ENCODE data around the gene WNT8B.

WNT8B gene

DNA sequence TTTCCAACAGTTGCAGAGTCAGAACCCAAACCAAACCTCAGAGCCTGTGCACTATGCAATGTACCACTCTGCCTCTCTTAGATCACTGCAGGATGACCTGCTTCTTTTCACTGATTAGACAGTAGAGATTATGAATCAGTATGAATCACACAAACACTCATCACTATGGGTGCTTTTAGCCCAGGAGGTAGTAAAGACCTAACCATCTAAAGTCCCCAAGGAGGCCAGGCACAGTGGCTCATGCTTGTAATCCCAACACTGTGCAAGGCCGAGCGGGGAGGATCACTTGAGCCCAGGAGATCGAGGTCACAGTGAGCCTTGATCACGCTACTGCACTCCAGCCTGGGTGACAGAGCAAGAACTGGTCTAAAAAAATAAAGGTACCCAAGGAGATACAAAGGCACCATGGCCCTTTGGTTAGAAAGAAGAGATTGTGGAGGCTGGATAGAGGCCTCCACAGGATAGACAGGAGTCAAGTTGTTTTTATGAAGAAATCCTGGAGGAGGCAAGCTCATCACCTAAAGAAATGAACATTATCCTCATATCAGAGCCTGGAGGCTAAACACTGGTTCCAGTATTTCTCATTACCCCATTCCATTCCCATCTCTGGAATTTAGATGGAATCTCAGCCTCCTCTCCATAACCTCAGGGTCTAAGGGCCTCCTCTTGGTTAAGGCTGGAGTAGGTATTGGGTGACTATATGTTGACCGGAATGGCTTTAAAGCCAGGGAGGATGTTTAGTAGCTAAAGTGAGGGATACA, 44.0 kb downstream of the WNT8B start:
- Histone ChIP-seq H2AFZ (ENCODE audit: low read depth, low read length, severe bottlenecking) (no peak overlapping the region), H3K36me3 (ENCODE audit: low read length) (no peaks in the 10 kb centered on the region), H3K9ac (ENCODE audit: low read length) (no peak overlapping the region), H3K4me3 (ENCODE audit: insufficient read depth, low read length, poor library complexity, severe bottlenecking) (no peak overlapping the region), H3K4me2 (ENCODE audit: low read depth, low read length, poor library complexity, severe bottlenecking) (no peak overlapping the region), H3K79me2 (ENCODE audit: insufficient read depth, low read length) (no peaks in the 10 kb centered on the region), H3F3A (ENCODE audit: insufficient read depth) (no peaks in the 10 kb centered on the region), H3K27ac (ENCODE audit: low read depth, low read length) (no peak overlapping the region), H3K27me3 (ENCODE audit: low read length) (no peaks in the 10 kb centered on the region), H4K20me1 (ENCODE audit: low read depth, low read length) (no peaks in the 10 kb centered on the region), H3K9me2 (replicated peaks; ENCODE audit: insufficient read depth, low read length) (no peaks in the 10 kb centered on the region), H3K9me3 (ENCODE audit: insufficient read depth, low read length) (no peaks in the 10 kb centered on the region)
- TF ChIP-seq EZH2phosphoT487 (conservative IDR thresholded peaks at IDR 0.05; ENCODE audit: low read length), result no peak
- TF ChIP-seq, protein P1, sequence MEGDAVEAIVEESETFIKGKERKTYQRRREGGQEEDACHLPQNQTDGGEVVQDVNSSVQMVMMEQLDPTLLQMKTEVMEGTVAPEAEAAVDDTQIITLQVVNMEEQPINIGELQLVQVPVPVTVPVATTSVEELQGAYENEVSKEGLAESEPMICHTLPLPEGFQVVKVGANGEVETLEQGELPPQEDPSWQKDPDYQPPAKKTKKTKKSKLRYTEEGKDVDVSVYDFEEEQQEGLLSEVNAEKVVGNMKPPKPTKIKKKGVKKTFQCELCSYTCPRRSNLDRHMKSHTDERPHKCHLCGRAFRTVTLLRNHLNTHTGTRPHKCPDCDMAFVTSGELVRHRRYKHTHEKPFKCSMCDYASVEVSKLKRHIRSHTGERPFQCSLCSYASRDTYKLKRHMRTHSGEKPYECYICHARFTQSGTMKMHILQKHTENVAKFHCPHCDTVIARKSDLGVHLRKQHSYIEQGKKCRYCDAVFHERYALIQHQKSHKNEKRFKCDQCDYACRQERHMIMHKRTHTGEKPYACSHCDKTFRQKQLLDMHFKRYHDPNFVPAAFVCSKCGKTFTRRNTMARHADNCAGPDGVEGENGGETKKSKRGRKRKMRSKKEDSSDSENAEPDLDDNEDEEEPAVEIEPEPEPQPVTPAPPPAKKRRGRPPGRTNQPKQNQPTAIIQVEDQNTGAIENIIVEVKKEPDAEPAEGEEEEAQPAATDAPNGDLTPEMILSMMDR (IDR thresholded peaks at IDR 0.05; ENCODE audit: insufficient read depth, low read length, poor library complexity, severe bottlenecking), result no peak

DNA sequence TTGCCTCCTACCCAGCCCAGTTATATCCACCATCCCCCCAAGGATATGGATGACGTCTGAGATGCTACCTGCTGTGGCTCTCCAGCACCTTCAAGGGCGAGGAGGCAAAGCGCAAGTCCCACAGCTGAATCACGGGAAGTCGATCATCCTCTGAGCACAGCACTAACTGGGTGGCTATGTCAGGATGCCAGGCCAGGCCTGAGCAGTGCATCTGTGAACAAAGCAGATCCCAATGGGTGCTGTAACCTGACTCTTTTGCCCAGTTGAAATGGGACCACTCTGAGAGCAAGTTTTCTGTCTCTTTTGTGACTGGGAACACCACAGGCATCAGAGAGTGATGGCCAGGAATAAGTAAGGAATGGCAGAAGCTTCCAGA, 44.5 kb downstream of the WNT8B start:
- Histone ChIP-seq H3K9ac (ENCODE audit: low read length) (no peak overlapping the region), H3K27me3 (ENCODE audit: low read length) (no peaks in the 10 kb centered on the region), H3F3A (ENCODE audit: insufficient read depth) (no peaks in the 10 kb centered on the region), H2AFZ (ENCODE audit: low read depth, low read length, severe bottlenecking) (no peak overlapping the region), H3K4me2 (ENCODE audit: low read depth, low read length, poor library complexity, severe bottlenecking) (no peak overlapping the region), H3K27ac (ENCODE audit: low read depth, low read length) (no peak overlapping the region), H3K4me3 (ENCODE audit: insufficient read depth, low read length, poor library complexity, severe bottlenecking) (no peak overlapping the region), H3K9me3 (ENCODE audit: insufficient read depth, low read length) (no peaks in the 10 kb centered on the region), H3K79me2 (ENCODE audit: insufficient read depth, low read length) (no peaks in the 10 kb centered on the region), H3K36me3 (ENCODE audit: low read length) (no peaks in the 10 kb centered on the region), H4K20me1 (ENCODE audit: low read depth, low read length) (no peaks in the 10 kb centered on the region), H3K9me2 (replicated peaks; ENCODE audit: insufficient read depth, low read length) (no peaks in the 10 kb centered on the region)
- TF ChIP-seq, protein P1 (IDR thresholded peaks at IDR 0.05; ENCODE audit: insufficient read depth, low read length, poor library complexity, severe bottlenecking), result no peak
- no peak for TF ChIP-seq EZH2phosphoT487 (conservative IDR thresholded peaks at IDR 0.05; ENCODE audit: low read length)

DNA sequence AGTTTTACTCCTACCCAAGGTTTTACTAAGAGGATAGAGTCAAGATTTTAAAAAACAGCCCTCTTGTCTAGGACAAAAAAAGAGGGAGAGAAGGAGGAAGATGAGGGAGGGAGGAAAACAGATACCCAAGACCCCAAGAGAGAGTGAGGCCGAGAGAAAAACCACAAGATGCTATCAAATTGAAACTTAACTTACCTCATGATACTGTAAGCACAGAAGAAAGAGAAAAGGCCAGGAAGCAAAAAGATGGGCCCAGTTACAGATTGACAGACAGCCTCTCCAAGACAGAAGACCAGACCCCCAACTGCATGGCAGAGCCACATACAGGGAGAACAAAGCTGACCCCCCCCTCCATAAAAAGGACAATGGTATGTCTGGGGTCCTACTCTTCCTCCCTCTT, 45.5 kb downstream of the WNT8B start:
- Histone ChIP-seq H3F3A (ENCODE audit: insufficient read depth) (no peaks in the 10 kb centered on the region; the same call in 1 of the 2 replicates), H3K9me3 (ENCODE audit: insufficient read depth, low read length) (no peaks in the 10 kb centered on the region), H3K4me3 (ENCODE audit: insufficient read depth, low read length, poor library complexity, severe bottlenecking) (no peak overlapping the region), H3K36me3 (ENCODE audit: low read length) (no peaks in the 10 kb centered on the region), H3K79me2 (ENCODE audit: insufficient read depth, low read length) (no peaks in the 10 kb centered on the region), H3K9ac (ENCODE audit: low read length) (no peak overlapping the region), H4K20me1 (ENCODE audit: low read depth, low read length) (no peaks in the 10 kb centered on the region), H2AFZ (ENCODE audit: low read depth, low read length, severe bottlenecking) (no peak overlapping the region), H3K4me2 (ENCODE audit: low read depth, low read length, poor library complexity, severe bottlenecking) (no peak overlapping the region), H3K27ac (ENCODE audit: low read depth, low read length) (no peak overlapping the region), H3K9me2 (replicated peaks; ENCODE audit: insufficient read depth, low read length) (no peaks in the 10 kb centered on the region), H3K27me3 (ENCODE audit: low read length) (no peaks in the 10 kb centered on the region)
- TF ChIP-seq, protein P1 (IDR thresholded peaks at IDR 0.05; ENCODE audit: insufficient read depth, low read length, poor library complexity, severe bottlenecking), result no peak
- TF ChIP-seq EZH2phosphoT487 (conservative IDR thresholded peaks at IDR 0.05; ENCODE audit: low read length), result no peak

Data from SU-DHL-6 (cell line).